ENCODE results near the gene WDR45B. TPM values are rescaled to one million over a fixed set of nuclear protein-coding genes. Genes with fewer than 3 reads are reported as not detected.

WDR45B gene
- total RNA-seq, 1 experiment from 2014 or later: 110 TPM

DNA sequence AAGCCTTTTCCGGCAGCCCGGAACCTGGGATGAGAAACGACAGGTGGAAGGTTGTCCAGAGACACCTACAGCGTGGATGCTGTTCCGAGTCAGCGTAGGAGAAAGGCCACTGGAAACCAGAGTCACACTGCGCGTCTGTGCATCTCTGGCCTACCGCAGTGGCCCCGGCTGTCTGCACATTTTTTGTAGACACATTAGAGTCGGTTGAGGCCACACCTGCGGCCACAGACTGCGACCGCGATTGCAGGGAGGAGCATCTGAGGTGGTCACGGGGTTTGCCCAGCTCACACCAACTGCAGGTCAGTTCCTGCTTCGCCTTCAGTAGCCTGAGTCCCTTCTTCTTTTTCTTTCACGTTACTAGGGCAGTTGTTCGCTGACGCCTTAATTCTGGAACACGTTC is 52.4 kb downstream of the WDR45B start:
- Histone ChIP-seq H2AK5ac (ENCODE audit: insufficient read length, low read length) (no peak overlapping the region), H3K4ac (ENCODE audit: low read depth, low read length) (no peak overlapping the region), H3K23ac (ENCODE audit: insufficient read length, low read depth, low read length) (no peak overlapping the region), H3T11ph (ENCODE audit: low read length) (no peak overlapping the region), H3K27ac (ENCODE audit: insufficient read length, low read depth, low read length) (no peak overlapping the region), H3K4me2 (ENCODE audit: insufficient read depth, insufficient read length, low read length) (no peak overlapping the region), H2BK120ac (ENCODE audit: low read depth, low read length, poor library complexity, severe bottlenecking) (no peak overlapping the region), H4K20me1 (ENCODE audit: control insufficient read depth, insufficient read depth, insufficient read length) (peaks cover 3% of the 10 kb centered on the region), H4K91ac (ENCODE audit: insufficient read length, low read depth, low read length) (no peak overlapping the region), H3K9ac (ENCODE audit: extremely low read depth, insufficient read length, low read length) (no peak overlapping the region), H3K23me2 (ENCODE audit: insufficient read length, low read depth, low read length, poor library complexity, severe bottlenecking) (no peaks in the 10 kb centered on the region), H2BK12ac (ENCODE audit: insufficient read length, low read depth, low read length) (no peak overlapping the region), H3K9me3 (ENCODE audit: control insufficient read depth, low read depth, low read length) (no peaks in the 10 kb centered on the region), H3K79me1 (ENCODE audit: insufficient read depth, low read depth, low read length, poor library complexity, severe bottlenecking) (peaks cover 2% of the 10 kb centered on the region), H3K18ac (ENCODE audit: insufficient read length, low read depth, low read length) (no peak overlapping the region), H2BK5ac (ENCODE audit: insufficient read length, low read length) (no peak overlapping the region), H2BK15ac (ENCODE audit: low read depth, low read length) (no peak overlapping the region), H3K4me1 (ENCODE audit: insufficient read depth, low read length) (no peaks in the 10 kb centered on the region), H3K14ac (ENCODE audit: insufficient read depth, low read length) (no peak overlapping the region), H3K56ac (ENCODE audit: insufficient read length, low read depth, low read length) (no peak overlapping the region), H2BK20ac (ENCODE audit: low read depth, low read length, poor library complexity, severe bottlenecking) (no peak overlapping the region), H3K27me3 (ENCODE audit: insufficient read depth, low read length) (no peaks in the 10 kb centered on the region), H3K79me2 (ENCODE audit: insufficient read depth, low read length) (no peaks in the 10 kb centered on the region), H4K8ac (replicated peaks; ENCODE audit: insufficient read length, low read depth, low read length) (no peak overlapping the region), H2AFZ (ENCODE audit: low read length) (no peak overlapping the region), H4K5ac (ENCODE audit: insufficient read length, low read depth, low read length) (no peak overlapping the region)
- Mint-ChIP-seq H3K4me1 (peaks cover 4 to 10% of the 10 kb centered on the region in 2 experiments; a peak in 3 of 4 replicates), H3K27ac (peak overlapping the region in 1 of 3 experiments; percentile 27; a peak in 2 of 7 replicates), H3K9me3 (no peaks in the 10 kb centered on the region), H3K4me3 (no peak overlapping the region), H3K27me3 (ENCODE audit: low read depth) (no peaks in the 10 kb centered on the region; the same call in 1 of the 2 replicates), H3K36me3 (ENCODE audit: insufficient read depth in 1 of 3, low read depth in 3 of 3) (peaks cover 35 to 67% (median 64%) of the 10 kb centered on the region in 3 experiments; a peak in 6 of 7 replicates)
- DNase-seq: no peak
- WGBS (ENCODE audit: extremely low coverage, insufficient read length, low lambda C conversion rate): no CpG with 5 or more reads among the region's 21 CpGs
- TF ChIP-seq CTCF (conservative IDR thresholded peaks at IDR 0.05): no peak
